Embryonic facial prominence (tissue), 1 donor: Measurements from ENCODE around the gene UCK2.

Experiments used
- DNase-seq: peaks from one replicate; pipeline ENCODE4 v3.0.0-alpha.2; 2016; ENCODE audit errors: extremely low spot score

The UCK2 gene

DNA sequence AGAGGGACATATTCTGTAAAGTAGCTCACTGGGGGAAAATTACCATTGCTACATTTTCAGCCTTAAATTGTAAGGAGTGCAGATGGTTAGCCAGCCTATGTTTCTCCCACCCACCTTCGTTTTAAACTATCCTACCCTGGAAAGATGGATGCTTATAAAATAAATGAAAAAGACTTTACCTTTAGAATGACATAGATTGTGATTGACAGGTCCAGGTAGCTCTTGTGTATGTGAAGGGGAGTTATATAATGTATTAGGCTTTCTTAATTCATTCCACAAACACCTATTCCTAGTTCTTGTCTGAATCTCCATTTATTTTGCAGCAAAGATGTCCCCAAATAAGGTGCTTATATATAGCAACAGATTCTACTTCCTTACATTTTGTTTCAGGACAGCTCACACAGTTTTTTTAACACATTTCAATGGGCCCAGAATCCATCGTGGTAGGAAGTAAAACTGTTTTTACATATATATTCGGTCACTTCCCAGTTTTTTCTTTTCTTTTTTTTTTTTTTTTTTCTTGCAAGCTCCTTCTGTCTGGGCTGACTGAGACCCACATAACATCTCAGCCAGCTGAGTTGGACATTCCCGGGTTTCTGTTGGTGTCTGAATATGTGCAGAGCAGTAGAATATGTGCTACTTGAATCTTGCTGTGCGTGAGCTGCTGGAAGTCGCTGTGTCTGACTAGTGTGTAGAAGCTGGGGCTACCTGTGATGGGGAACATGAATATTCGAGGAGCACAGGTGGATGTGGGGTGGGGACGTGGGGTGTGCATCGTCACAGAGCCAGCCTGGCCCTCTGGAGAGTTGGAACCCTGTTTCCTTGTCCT, 27.8 kb downstream of the UCK2 start:
- DNase-seq = no peak

GRCh38 chr1:165856021-165856420, 28.6 kb downstream of the UCK2 start:
- no peak for DNase-seq

GRCh38 chr1:165856606-165857005, 29.2 kb downstream of the UCK2 start:
- no peak for DNase-seq

- DNase-seq = no peak
These were observed 29.8 kb downstream of the UCK2 start for GRCh38 chr1:165857046-165857801.

DNA sequence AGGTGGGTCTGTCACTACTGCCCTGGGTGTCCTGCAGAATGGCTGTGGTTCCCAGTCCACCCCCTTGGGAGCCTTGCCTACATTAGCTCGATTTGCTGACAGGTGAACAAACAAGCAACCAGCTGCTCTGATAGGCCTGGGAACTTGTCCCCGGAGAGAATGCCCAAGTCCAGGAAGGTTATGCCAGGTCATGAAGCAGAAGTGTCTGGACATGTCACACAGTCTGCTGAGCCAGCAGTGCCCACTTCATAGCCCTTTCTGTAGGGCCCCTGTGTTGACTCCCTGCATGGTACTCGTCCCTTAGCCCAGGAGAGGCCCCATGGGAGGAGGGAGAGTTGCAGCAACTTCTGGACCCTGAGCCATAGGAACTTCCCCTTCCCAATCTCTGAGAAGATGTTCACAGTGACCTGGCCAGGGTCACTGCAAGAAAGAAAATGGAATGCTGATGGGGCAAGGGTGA, 31.0 kb downstream of the UCK2 start:
- DNase-seq = no peak

DNA sequence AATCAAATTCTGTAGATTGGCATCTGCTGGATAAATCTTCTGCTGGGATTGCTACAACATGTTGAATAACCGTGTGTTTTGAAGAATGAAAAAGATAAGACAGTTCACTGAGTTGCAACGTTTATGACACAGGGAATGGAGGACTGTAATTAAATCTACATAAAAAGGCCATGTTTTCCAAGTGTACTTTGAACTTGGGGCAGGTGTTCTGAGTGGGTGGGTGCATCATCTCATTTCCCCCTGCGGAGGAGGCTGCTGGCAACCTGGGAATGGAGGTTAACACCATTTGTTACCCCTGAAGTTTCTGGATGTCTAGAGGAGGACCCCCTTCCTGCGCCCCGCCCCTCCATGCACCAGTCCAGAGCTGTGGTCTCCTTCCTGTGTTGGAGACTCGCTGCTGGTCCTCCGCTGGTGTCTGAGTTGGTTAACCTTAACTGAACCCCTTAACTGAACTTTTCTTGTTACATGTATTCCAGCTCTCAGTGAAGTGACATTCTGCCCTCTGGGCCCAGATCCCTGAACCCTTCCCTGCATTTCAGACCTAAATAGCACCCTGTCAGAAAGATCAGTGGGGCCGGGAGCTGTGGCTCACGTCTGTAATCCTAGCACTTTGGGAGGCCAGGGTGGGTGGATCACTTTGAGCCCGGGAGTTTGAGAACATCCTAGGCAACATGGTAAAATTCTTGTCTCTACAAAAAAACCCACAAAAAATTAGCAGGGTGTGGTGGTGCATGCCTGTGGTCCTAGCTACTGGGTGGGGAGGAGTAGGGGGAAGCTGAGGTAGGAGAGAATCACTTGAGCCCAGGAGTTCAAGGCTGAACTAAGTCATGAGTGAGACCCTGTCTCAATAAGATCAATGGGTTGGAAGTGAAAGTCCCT, 31.8 kb downstream of the UCK2 start:
- DNase-seq = no peak

DNA sequence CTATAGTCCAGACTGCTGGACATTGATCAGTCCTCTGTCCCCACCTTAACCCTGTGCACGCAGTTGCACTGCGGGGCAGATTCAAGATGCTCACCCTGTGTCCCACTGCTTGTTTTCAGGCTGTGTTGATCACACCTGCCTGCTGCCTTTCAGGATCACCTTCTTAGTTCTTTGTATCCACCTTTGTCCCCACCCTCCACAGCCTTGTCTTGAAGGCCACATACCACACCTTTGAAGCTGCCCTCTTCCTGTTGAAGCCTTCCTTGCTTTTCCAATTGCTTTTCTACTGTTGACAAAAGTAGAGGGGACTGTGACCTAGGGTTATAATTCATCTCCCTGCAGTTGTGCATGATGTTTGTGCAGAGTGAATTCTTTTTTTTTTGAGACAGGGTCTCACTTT, 32.7 kb downstream of the UCK2 start:
- no peak for DNase-seq

DNA sequence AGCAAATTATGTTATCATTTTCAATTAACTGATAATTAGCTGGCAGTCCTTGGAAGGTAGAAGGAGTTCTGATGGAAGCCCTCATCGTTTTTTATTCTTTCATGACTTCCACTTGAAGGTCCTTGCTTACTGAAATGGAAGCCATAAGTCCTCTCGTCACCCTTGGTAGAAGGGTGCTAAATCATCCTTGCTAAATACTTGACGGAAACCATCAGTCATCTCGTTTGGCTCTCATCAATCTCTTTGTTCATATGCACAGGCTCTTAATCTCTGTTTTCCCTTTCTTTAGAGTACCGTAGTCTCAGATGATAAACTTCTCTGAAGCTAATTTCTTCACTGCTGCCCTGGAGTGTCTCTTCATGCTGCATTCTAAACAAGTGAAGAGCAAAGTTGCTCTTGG, 34.5 kb downstream of the UCK2 start:
- DNase-seq = no peak

GRCh38 chr1:165862448-165862847, 35.0 kb downstream of the UCK2 start:
- DNase-seq = no peak

- no peak for DNase-seq
These were observed 35.9 kb downstream of the UCK2 start for GRCh38 chr1:165863346-165863745.

DNA sequence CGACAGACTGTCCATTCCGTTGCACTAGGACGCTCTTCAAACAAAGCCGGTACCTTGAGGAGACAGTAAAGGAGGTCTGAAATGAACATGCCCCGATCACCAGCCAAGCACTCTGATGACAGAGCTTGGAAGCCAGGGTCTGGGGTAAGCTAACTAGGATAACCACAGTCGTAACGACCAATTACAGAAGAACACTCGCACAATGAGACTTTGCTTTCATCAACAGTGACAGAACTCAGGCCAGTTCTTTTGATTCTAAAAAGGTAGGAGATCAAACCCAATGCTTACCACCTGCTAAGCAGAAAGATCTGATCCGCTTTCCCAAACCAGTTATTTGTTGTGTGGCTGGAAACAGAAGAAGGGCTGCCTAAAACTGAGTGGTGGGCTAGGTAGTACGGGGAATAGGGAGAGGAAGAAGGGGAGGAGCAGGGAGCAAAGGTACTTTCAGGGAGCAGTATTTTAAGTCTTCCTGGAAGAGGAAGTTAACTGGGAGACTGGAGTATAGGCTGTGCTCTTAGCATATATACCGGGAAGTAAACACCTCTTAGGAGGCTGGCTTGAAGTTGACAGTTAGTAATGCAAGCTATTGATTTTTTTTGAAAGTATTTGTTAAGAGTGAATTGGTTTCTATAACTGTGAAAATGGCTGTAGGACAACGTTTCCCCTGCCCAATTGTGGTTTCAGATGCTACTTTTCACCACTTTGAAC, 38.4 kb downstream of the UCK2 start:
- no peak for DNase-seq

GRCh38 chr1:165869343-165869742, 41.9 kb downstream of the UCK2 start:
- DNase-seq = no peak

DNA sequence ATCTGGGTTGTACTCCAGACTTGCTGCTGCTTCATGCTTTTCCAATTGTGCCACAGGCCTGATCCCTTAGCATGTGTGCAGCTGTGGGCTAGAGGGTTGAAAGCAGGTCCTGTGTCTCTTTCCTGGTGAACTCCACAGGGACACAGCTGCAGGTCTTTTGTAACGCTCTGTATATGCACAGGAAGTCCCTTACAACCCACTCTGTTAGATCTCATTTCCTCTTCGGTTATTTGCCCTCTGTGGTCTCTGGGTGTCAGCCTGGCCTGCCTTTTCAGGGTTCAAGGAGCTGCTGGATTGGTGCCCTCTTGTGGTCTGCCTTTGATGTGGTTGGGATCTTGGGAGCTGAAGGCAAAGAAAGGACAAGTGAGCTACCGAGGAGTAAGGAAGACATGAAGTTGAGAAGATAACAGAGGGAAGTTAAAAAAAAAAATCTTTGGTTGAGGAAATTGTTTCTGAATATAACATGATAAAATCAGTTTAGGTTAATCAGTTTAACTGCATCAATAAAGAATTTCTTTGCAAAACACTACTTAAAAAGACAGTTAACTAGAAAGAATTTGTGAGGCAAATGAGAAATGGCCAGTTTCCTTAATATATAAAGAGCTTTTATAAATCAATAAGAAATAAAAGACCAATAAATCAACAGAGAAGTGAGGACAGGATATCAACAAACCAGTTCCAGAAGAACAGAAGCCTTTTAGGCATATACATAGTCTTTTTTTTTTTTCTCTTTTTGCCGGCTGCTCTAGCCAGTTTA, 44.1 kb downstream of the UCK2 start:
- DNase-seq = no peak

GRCh38 chr1:165873481-165873880, 46.1 kb downstream of the UCK2 start:
- no peak for DNase-seq

DNA sequence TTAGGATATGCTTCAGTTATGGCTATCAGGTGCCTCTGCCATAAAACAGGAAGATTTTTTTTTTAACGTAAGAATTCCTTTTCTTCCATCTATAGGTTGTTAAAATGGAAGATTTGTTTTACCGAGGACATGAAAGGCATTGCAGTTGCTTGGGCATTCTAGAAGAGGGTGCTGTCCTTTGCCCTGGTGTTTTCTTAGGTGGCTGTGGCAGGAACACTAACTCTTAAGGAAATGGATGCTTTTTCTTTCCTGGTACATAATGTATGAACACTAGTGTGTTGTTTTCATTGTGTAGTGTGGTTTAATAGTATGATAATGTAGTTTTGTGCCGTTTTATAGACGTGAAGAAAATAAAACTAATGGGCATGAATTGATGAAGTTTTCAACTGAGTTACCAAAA, 47.2 kb downstream of the UCK2 start:
- DNase-seq = no peak

- DNase-seq = no peak
These were observed 47.8 kb downstream of the UCK2 start for GRCh38 chr1:165875171-165875570.

DNA sequence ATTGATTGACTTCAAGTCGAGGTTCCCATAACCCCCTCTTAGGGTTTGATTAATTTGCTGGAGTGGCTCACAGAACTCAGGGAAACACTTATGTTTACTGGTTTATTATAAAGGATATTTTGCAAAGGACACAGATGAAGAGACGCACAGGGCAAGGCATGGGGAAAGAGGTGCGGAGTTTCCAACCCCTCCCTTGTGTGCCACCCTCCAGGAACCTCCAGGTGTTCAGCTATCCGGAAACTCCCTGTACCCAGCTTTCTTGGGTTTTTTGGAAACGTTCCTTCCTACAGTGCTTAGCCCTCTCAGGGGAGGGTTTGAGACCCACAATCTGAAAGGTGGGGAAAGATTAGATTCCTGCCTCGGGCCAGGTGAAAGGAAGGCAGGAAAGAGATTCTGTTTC, 48.2 kb downstream of the UCK2 start:
- DNase-seq = no peak

DNA sequence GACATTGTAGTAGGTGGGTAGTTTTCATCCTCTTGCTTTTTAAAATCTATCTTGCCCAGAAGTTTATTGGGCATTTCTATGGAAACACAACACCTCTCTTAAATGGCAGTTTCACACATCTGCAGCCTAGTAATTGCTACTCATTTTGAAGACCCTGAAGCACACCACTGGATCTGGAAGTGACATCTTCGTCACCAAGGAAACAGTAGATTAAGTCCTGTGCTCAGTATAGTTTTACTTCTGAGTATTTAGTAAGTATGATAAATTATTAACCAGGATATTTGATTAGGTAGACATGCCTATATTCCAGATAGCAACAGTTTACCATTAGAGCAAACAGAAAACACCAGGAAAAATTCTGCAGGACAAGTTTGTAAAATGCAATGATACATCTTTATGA, 48.7 kb downstream of the UCK2 start:
- DNase-seq = no peak

DNA sequence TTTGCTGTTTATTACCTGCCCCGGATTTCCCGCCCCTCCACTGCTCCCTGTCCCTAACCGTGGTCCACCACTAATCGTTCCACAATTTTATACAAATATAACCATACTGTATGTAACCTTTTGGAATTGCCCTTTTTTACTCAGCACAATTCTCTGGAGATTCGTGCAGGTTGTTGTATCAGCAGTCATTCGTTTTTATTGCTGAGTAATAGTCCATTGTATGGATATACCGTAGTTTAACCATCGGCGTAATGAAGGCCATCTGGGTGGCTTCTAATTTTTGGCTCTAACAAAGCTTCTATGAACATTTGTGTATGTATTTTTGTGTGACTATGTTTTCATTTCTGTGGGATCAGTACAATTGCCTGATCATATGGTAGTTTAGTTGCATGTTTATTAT, 50.0 kb downstream of the UCK2 start:
- no peak for DNase-seq

- DNase-seq = no peak
These were observed 50.6 kb downstream of the UCK2 start for GRCh38 chr1:165877940-165878556.
